GM18517 (cell line): ENCODE results near the gene ZNF91.
"Not testable (repeated sequence)": the region's sequence is repeated elsewhere in the genome, so short reads cannot be mapped to it uniquely, and the experiment has no call there.

Experiments
- ATAC-seq: cut with Tn5 transposase; IDR thresholded peaks from one replicate; pipeline ENCODE4 v1.9.1; 2021; ENCODE audit warnings: mild to moderate bottlenecking, moderate library complexity; ENCODE audit not compliant: unreplicated experiment

The ZNF91 gene

GRCh38 chr19:23321403-23321802 is 73.9 kb downstream of the ZNF91 start:
- not testable (repeated sequence) for ATAC-seq

- ATAC-seq = not testable (repeated sequence)
Measured at GRCh38 chr19:23319571-23319970, 75.7 kb downstream of the ZNF91 start.

- ATAC-seq = not testable (repeated sequence)
Measured at GRCh38 chr19:23318941-23319340, 76.3 kb downstream of the ZNF91 start.

GRCh38 chr19:23318143-23318542 is 77.1 kb downstream of the ZNF91 start:
- no peak for ATAC-seq

GRCh38 chr19:23315286-23315685 is 80.0 kb downstream of the ZNF91 start:
- no peak for ATAC-seq

GRCh38 chr19:23314505-23315251 is 80.6 kb downstream of the ZNF91 start:
- ATAC-seq = no peak

- no peak for ATAC-seq
Measured at GRCh38 chr19:23313196-23313595, 82.1 kb downstream of the ZNF91 start.

GRCh38 chr19:23312515-23312914 is 82.8 kb downstream of the ZNF91 start:
- ATAC-seq = no peak

- ATAC-seq = no peak
Measured at GRCh38 chr19:23311551-23311950, 83.7 kb downstream of the ZNF91 start.

GRCh38 chr19:23310729-23311211 is 84.5 kb downstream of the ZNF91 start:
- ATAC-seq = no peak

- ATAC-seq = no peak
Measured at GRCh38 chr19:23309926-23310325, 85.3 kb downstream of the ZNF91 start.

- ATAC-seq = no peak
Measured at GRCh38 chr19:23305555-23305954, 89.7 kb downstream of the ZNF91 start.

- no peak for ATAC-seq
Measured at GRCh38 chr19:23304238-23304637, 91.0 kb downstream of the ZNF91 start.

GRCh38 chr19:23294141-23294540 is 101.1 kb downstream of the ZNF91 start:
- no peak for ATAC-seq

GRCh38 chr19:23289966-23290365 is 105.3 kb downstream of the ZNF91 start:
- ATAC-seq = not testable (repeated sequence)
